OCI-LY3 (cell line): ENCODE data around the gene SRRM1.

ENCODE experiments used
- H2AFZ ChIP-seq: fragments of 200-600, 300-600 bp; shearing (Covaris generic); 2 replicates; pipeline ENCODE4 v1.6.0; 2014; ENCODE audit warnings: antibody characterized with exemption, low read depth, low read length
- H3K27ac ChIP-seq: fragments of 200-600, 300-600 bp; sonication (generic); 2 replicates; pipeline ENCODE4 v1.5.1; 2014; ENCODE audit warnings: mild to moderate bottlenecking, low read length, moderate library complexity, mixed read lengths
- H3K27me3 ChIP-seq: fragments of 200-600, 300-600 bp; sonication (generic); 2 replicates; pipeline ENCODE4 v1.6.1; 2014; ENCODE audit warnings: low read depth, low read length, mixed read lengths
- H3K36me3 ChIP-seq: fragments of 200-600, 300-600 bp; sonication (generic); replicated peaks from 2 replicates; pipeline ENCODE3; 2014; ENCODE audit warnings: low read depth, low read length, mixed read lengths
- H3K4me1 ChIP-seq: fragments of 300-600, 200-600 bp; sonication (generic); 2 replicates; pipeline ENCODE4 v1.6.1; 2014; ENCODE audit warnings: low read length, mixed read lengths
- H3K4me2 ChIP-seq: fragments of 200-600, 300-600 bp; sonication (generic); 2 replicates; pipeline ENCODE4 v1.6.1; 2014; ENCODE audit warnings: low read length, mixed read lengths
- H3K4me3 ChIP-seq: fragments of 300-600, 200-600 bp; sonication (generic); 2 replicates; pipeline ENCODE4 v1.5.1; 2014; ENCODE audit warnings: antibody characterized with exemption, mild to moderate bottlenecking, low read length, moderate library complexity
- H3K79me2 ChIP-seq: fragments of 300-600, 200-600 bp; shearing (Covaris generic); 2 replicates; pipeline ENCODE4 v1.6.1; 2014; ENCODE audit warnings: mild to moderate bottlenecking, low read length, mixed read lengths
- H3K9ac ChIP-seq: fragments of 300-600, 200-600 bp; shearing (Covaris generic); 2 replicates; pipeline ENCODE4 v1.6.0; 2014; ENCODE audit warnings: mild to moderate bottlenecking, low read length, moderate library complexity
- H3K9me3 ChIP-seq: fragments of 200-600, 300-600 bp; shearing (Covaris generic); 2 replicates; pipeline ENCODE4 v1.6.1; 2014; ENCODE audit warnings: low read length, mixed read lengths; ENCODE audit not compliant: insufficient read depth
- H4K20me1 ChIP-seq: fragments of 200-600, 300-600 bp; sonication (generic); 2 replicates; pipeline ENCODE4 v1.6.1; 2016; ENCODE audit warnings: low read length, mixed read lengths; ENCODE audit not compliant: insufficient read depth
- EZH2phosphoT487 ChIP-seq: fragments of 200-600 bp; shearing (Covaris generic); IDR thresholded peaks from 2 replicates; pipeline ENCODE4 v1.6.1; 2018; ENCODE audit warnings: antibody characterized with exemption, mixed run types, low read depth
- TF ChIP-seq, protein P1 (sequence below): fragments of 200-600, 300-600 bp; sonication (generic); IDR thresholded peaks from 2 replicates; pipeline ENCODE4 v1.5.1; 2014; ENCODE audit warnings: antibody characterized with exemption, low read length, low read depth

Gene SRRM1

DNA sequence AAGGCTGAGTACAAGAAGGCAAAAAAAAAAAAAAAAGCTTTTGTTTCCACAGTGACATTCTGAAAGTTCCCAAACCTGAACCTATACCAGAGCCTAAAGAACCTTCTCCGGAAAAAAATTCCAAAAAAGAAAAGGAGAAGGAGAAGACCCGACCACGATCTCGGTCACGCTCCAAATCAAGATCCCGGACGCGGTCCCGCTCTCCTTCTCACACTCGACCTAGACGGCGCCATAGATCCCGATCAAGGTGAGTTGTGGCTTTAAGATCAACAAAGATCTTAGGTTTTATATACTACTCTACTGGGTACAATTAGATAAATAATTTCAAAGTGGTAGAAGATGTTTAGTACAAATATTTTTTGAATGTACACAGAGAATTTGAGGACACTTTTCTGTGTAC, 9.3 kb downstream of the SRRM1 start:
- no peak overlapping the region for H3K27ac ChIP-seq
- H3K79me2 ChIP-seq = peaks cover 59% of the 10 kb centered on the region
- H4K20me1 ChIP-seq = 0 out of 2 replicates have a peak, but pooled peaks cover 5% of the 10 kb centered on the region
- peaks cover 19% of the 10 kb centered on the region for H3K4me1 ChIP-seq
- H3K27me3 ChIP-seq = no peaks in the 10 kb centered on the region
- no peak overlapping the region for H3K4me3 ChIP-seq
- TF ChIP-seq, protein P1, sequence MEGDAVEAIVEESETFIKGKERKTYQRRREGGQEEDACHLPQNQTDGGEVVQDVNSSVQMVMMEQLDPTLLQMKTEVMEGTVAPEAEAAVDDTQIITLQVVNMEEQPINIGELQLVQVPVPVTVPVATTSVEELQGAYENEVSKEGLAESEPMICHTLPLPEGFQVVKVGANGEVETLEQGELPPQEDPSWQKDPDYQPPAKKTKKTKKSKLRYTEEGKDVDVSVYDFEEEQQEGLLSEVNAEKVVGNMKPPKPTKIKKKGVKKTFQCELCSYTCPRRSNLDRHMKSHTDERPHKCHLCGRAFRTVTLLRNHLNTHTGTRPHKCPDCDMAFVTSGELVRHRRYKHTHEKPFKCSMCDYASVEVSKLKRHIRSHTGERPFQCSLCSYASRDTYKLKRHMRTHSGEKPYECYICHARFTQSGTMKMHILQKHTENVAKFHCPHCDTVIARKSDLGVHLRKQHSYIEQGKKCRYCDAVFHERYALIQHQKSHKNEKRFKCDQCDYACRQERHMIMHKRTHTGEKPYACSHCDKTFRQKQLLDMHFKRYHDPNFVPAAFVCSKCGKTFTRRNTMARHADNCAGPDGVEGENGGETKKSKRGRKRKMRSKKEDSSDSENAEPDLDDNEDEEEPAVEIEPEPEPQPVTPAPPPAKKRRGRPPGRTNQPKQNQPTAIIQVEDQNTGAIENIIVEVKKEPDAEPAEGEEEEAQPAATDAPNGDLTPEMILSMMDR = no peak
- TF ChIP-seq EZH2phosphoT487 = no peak
- H3K4me2 ChIP-seq = no peak overlapping the region
- no peak overlapping the region for H2AFZ ChIP-seq
- peaks cover 85% of the 10 kb centered on the region for H3K36me3 ChIP-seq
- H3K9me3 ChIP-seq = no peaks in the 10 kb centered on the region
- H3K9ac ChIP-seq = no peak overlapping the region

DNA sequence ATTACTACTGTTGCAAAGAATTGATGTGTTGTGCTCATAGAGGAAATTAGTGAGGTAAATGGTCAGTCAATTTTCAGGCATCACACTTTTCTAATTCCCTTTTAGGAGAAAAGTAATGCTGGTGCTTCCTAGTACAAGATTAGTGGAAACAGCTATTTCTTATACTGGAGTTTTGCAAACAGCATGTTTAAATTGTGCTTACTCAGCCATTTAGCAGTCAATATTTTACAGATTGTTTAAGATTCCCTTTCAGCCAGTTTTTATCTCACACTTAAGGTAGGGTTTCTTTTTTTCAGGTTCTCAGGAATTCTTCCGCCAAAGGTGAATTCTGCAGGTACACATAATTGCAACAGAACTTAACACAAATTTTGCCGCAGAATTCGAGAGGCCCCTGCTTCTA, 10.9 kb downstream of the SRRM1 start:
- no peaks in the 10 kb centered on the region for H3K9me3 ChIP-seq
- no peak for TF ChIP-seq EZH2phosphoT487
- TF ChIP-seq, protein P1 = no peak
- H3K4me1 ChIP-seq = peaks cover 26% of the 10 kb centered on the region
- H2AFZ ChIP-seq = no peak overlapping the region
- H3K36me3 ChIP-seq = peaks cover 77% of the 10 kb centered on the region
- 0 out of 2 replicates have a peak, but pooled peaks cover 10% of the 10 kb centered on the region for H4K20me1 ChIP-seq
- no peak overlapping the region for H3K4me3 ChIP-seq
- H3K27ac ChIP-seq = no peak overlapping the region
- H3K79me2 ChIP-seq = peaks cover 64% of the 10 kb centered on the region
- H3K9ac ChIP-seq = no peak overlapping the region
- no peaks in the 10 kb centered on the region for H3K27me3 ChIP-seq
- no peak overlapping the region for H3K4me2 ChIP-seq

DNA sequence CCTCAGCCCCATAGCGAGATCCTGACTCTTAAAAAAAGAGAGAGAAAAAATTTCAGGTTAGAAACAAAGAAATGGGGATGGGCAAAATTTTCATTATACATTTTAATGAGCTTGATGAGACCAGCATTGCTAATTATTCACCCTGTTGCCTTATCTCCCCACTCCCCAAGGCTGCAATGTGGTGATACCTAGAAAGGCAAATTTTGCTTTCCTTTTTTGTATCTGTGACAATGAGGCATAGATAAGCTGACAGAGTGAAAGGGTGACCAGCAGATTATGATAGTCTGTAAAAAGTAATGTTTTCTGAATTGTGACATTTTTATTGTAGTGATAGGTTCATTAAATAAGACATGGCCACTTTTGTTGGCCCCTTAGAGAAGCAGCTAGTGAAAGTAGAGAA, 12.9 kb downstream of the SRRM1 start:
- Histone ChIP-seq H3K4me2 (no peak overlapping the region), H3K9me3 (no peaks in the 10 kb centered on the region), H3K79me2 (peaks cover 72% of the 10 kb centered on the region), H3K9ac (no peak overlapping the region), H2AFZ (no peak overlapping the region), H4K20me1 (peaks cover 20% of the 10 kb centered on the region), H3K4me3 (no peak overlapping the region), H3K4me1 (peaks cover 26% of the 10 kb centered on the region), H3K27ac (no peak overlapping the region), H3K27me3 (no peaks in the 10 kb centered on the region), H3K36me3 (peaks cover 74% of the 10 kb centered on the region)
- TF ChIP-seq, protein P1 = no peak

DNA sequence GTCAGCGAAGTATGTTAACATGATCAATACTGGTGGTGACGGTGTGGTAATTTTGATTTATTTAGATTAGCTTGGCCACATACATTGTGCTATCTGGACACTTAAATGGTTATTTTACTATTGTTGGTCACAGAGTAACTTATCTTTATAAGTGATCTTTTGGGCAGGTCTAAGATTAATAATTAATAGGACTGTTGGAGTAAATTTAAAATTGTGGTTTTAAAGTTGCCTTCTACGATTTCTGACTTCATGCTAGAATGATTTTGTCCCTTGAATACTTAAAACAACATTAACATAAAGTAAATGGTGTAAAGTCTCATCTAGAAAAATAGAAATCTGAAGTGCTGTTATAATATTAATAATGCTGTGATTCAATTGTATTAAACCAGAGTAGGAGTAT, 14.7 kb downstream of the SRRM1 start:
- Histone ChIP-seq H3K27ac (peak overlapping the region; percentile 23; the same call in 1 of the 2 replicates), H3K4me1 (peaks cover 26% of the 10 kb centered on the region), H3K4me3 (no peak overlapping the region), H3K36me3 (peaks cover 78% of the 10 kb centered on the region), H4K20me1 (peaks cover 20% of the 10 kb centered on the region), H3K27me3 (no peaks in the 10 kb centered on the region), H3K9me3 (no peaks in the 10 kb centered on the region), H2AFZ (no peak overlapping the region), H3K79me2 (peaks cover 71% of the 10 kb centered on the region), H3K9ac (no peak overlapping the region), H3K4me2 (peak overlapping the region; percentile 33)
- TF ChIP-seq, protein P1 = no peak
- TF ChIP-seq EZH2phosphoT487 = no peak
